WERI-Rb-1 (cell line): ENCODE data around the gene ZFAND6.
"Not testable (repeated sequence)": the region's sequence is repeated elsewhere in the genome, so short reads cannot be mapped to it uniquely, and the experiment has no call there.

Experiments used
- DNase-seq: peaks from one replicate; pipeline ENCODE4 v3.0.0-alpha.2; 2020
- H3K27ac ChIP-seq: fragments of 250-450 bp; sonication (Bioruptor Pico); 2 replicates; pipeline ENCODE4 v1.5.1; 2020; ENCODE audit warnings: mild to moderate bottlenecking, moderate library complexity
- H3K27me3 ChIP-seq: fragments of 250-450 bp; sonication (Bioruptor Pico); 2 replicates; pipeline ENCODE4 v1.5.1; 2021; ENCODE audit warnings: mild to moderate bottlenecking, low read depth, moderate library complexity; ENCODE audit not compliant: insufficient read depth, severe bottlenecking
- H3K36me3 ChIP-seq: fragments of 250-450 bp; sonication (Bioruptor Pico); 2 replicates; pipeline ENCODE4 v1.5.1; 2020; ENCODE audit warnings: mild to moderate bottlenecking, moderate library complexity
- H3K4me3 ChIP-seq: 2 replicates; pipeline ENCODE4 v1.5.1; 2011; ENCODE audit warnings: low read depth, mild to moderate bottlenecking, control low read depth, low read length
- H3K9me3 ChIP-seq: fragments of 250-450 bp; sonication (Bioruptor Pico); 2 replicates; pipeline ENCODE4 v1.5.1; 2021; ENCODE audit warnings: mild to moderate bottlenecking, moderate library complexity; ENCODE audit not compliant: severe bottlenecking
- CTCF ChIP-seq: IDR thresholded peaks from 2 replicates; pipeline ENCODE4 v1.5.1; 2011; ENCODE audit warnings: low read depth, mild to moderate bottlenecking, control low read depth, inconsistent platforms, low read length

The ZFAND6 gene

GRCh38 chr15:80058851-80059785, at the start of gene ZFAND6:
TSS of gene ZFAND6 (plus strand) at chr15:80059676. CDS start at chr15:80120345, 60,669 bp downstream.
- peak; percentile 96 for DNase-seq
- peak within 1 kb of the TSS; percentile 89 for H3K4me3 ChIP-seq
- peak within 1 kb of the TSS; percentile 93 for H3K27ac ChIP-seq
- H3K36me3 ChIP-seq, result no peaks in the 10 kb centered on the region
- H3K9me3 ChIP-seq, result no peaks in the 10 kb centered on the region
- no peaks in the 10 kb centered on the region for H3K27me3 ChIP-seq
- no peak for TF ChIP-seq CTCF

GRCh38 chr15:80010131-80010673, 49.3 kb upstream of the ZFAND6 start:
- H3K9me3 ChIP-seq, result peaks cover 2% of the 10 kb centered on the region
- H3K4me3 ChIP-seq, result no peak overlapping the region
- H3K27ac ChIP-seq, result no peak overlapping the region

GRCh38 chr15:80011041-80011523, 48.4 kb upstream of the ZFAND6 start:
- H3K27me3 ChIP-seq, H3K9me3 ChIP-seq, H3K4me3 ChIP-seq, H3K27ac ChIP-seq, H3K36me3 ChIP-seq, DNase-seq: not testable (repeated sequence)

More at GRCh38 chr15:80010131-80010673, 49.3 kb upstream of the ZFAND6 start:
- H3K36me3 ChIP-seq, result no peaks in the 10 kb centered on the region
- no peak for DNase-seq
- TF ChIP-seq CTCF, result no peak
- H3K27me3 ChIP-seq, result no peaks in the 10 kb centered on the region

- TF ChIP-seq CTCF, result no peak
- Histone ChIP-seq H3K36me3 (no peaks in the 10 kb centered on the region), H3K27me3 (no peaks in the 10 kb centered on the region), H3K4me3 (no peak overlapping the region), H3K27ac (no peak overlapping the region), H3K9me3 (peaks cover 2% of the 10 kb centered on the region)
- DNase-seq, result no peak
These were observed 47.9 kb upstream of the ZFAND6 start for GRCh38 chr15:80011596-80011995.

GRCh38 chr15:80012060-80012726, 47.3 kb upstream of the ZFAND6 start:
- TF ChIP-seq CTCF, result no peak
- H3K27me3 ChIP-seq, result no peaks in the 10 kb centered on the region
- no peak overlapping the region for H3K4me3 ChIP-seq
- H3K36me3 ChIP-seq, result no peaks in the 10 kb centered on the region
- H3K9me3 ChIP-seq, result peaks cover 2% of the 10 kb centered on the region
- H3K27ac ChIP-seq, result no peak overlapping the region
- DNase-seq, result no peak

- not testable (repeated sequence) for H3K27ac ChIP-seq, H3K9me3 ChIP-seq, DNase-seq, H3K4me3 ChIP-seq, H3K36me3 ChIP-seq, H3K27me3 ChIP-seq
These were observed 45.3 kb upstream of the ZFAND6 start for GRCh38 chr15:80014186-80014585.
